Occipital lobe (tissue), 2 donors: Measurements from ENCODE around the gene HBE1. TPM values are rescaled to one million over a fixed set of nuclear protein-coding genes. Genes with fewer than 3 reads are reported as not detected.

Source experiments
- DNase-seq: peaks from one replicate; lab custom pipeline; 2025; lab: John Stamatoyannopoulos, UW
- total RNA-seq: library from RNA; depleted of rRNA; stranded (reverse); fragments of >200 nt; gene quantifications from one replicate; pipeline ENCODE4 v1.2.3, GENCODE V29; 2014

The HBE1 gene
- total RNA-seq, 1 donor from 2014 or later, result 3.6 TPM

DNA sequence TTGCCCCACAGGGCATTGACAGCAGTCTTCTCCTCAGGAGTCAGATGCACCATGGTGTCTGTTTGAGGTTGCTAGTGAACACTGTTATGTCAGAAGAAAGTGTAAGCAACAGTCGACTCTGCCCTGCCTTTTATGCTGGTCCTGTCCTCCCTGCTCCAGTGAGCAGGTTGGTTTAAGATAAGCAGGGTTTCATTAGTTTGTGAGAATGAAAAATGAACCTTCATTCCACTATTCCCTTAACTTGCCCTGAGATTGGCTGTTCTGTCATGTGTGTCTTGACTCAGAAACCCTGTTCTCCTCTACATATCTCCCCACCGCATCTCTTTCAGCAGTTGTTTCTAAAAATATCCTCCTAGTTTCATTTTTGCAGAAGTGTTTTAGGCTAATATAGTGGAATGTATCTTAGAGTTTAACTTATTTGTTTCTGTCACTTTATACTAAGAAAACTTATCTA, 35.3 kb downstream of the HBE1 start, which contains the start of gene HBD:
Gene HBD, minus strand, starts transcription at position 103 of the 454 bp plus-strand sequence. Its CDS starts 50 bp downstream, at position 53.
- no peak for DNase-seq

- DNase-seq, result no peak
Observed at GRCh38 chr11:5233307-5233706, 36.4 kb downstream of the HBE1 start.

- DNase-seq, result no peak
Observed at GRCh38 chr11:5232821-5233220, 36.9 kb downstream of the HBE1 start.

- no peak for DNase-seq
Observed at GRCh38 chr11:5232176-5232575, 37.6 kb downstream of the HBE1 start.

DNA sequence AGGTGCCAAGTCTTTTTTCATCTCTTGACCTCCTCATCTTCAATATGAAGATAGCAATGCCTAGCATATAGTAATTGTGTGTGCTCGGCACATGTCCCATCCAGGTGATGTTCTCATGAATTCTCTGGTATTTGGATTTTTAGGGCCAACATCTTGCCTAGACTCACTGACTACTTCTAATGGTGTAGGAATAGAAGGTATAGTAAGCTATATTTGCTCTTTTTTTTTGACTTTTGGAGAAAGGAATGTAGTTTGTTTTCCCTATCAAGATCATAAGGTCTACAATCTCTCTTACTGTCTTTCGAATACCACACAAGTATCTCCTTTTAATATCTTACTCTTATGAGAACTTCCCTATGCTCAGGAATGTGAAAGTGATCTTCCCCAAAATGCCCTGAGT, 38.6 kb downstream of the HBE1 start:
- DNase-seq, result no peak

GRCh38 chr11:5230266-5230665, 39.5 kb downstream of the HBE1 start:
- no peak for DNase-seq

DNA sequence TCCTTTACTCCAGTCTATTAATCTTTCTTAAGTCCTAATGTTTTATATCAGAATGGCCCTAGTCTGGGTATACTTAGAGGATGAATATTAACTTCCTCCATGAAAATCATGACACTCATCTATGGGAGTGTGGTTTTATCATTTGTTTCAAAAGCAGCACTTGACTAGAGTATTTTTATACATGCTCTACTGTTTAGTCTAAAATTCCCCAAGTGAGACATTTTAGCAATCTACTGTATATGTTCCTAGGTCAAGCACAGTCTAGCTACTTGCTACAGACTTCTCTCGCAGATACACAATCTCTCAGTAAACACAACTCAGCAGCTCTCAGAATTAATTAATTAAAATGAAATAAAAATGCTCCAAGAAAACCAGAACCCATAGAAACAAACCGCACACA, 39.9 kb downstream of the HBE1 start:
- DNase-seq, result no peak

DNA sequence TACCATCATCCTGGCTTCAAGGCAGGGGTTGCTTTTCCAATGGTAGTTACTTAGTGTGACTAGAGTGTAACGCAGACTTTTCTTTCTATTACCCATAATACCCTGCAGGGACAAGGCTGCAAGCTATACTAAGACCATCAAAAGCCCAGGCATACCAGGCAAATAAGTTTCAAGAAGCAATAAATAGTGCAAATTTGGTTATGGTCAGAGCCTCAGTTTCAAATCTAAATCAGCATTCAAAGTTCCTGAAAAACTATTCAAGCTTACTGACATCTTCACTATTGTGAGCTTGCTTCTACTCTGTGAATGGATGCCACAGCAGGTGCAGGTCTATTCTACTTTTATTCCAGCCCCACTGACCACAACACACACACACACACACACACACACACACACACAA, 40.4 kb downstream of the HBE1 start:
- DNase-seq, result no peak

GRCh38 chr11:5228124-5228523, 41.6 kb downstream of the HBE1 start:
- DNase-seq, result no peak

DNA sequence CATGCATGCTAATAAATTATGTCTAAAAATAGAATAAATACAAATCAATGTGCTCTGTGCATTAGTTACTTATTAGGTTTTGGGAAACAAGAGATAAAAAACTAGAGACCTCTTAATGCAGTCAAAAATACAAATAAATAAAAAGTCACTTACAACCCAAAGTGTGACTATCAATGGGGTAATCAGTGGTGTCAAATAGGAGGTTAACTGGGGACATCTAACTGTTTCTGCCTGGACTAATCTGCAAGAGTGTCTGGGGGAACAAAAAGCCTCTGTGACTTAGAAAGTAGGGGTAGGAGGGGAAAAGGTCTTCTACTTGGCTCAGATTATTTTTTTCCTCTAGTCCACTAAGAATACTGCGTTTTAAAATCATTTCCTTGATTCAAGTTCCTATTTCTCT, 42.1 kb downstream of the HBE1 start:
- DNase-seq, result no peak

GRCh38 chr11:5226732-5227310, 42.9 kb downstream of the HBE1 start, which contains the start of gene HBB:
Gene HBB, minus strand, starts transcription at chr11:5227071. Its CDS starts 50 bp downstream, at chr11:5227021.
- no peak for DNase-seq

DNA sequence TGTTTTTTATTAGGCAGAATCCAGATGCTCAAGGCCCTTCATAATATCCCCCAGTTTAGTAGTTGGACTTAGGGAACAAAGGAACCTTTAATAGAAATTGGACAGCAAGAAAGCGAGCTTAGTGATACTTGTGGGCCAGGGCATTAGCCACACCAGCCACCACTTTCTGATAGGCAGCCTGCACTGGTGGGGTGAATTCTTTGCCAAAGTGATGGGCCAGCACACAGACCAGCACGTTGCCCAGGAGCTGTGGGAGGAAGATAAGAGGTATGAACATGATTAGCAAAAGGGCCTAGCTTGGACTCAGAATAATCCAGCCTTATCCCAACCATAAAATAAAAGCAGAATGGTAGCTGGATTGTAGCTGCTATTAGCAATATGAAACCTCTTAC, 44.3 kb downstream of the HBE1 start:
- DNase-seq, result no peak

GRCh38 chr11:5224538-5225479, 44.9 kb downstream of the HBE1 start:
- no peak for DNase-seq

GRCh38 chr11:5223686-5224085, 46.1 kb downstream of the HBE1 start:
- DNase-seq, result no peak

DNA sequence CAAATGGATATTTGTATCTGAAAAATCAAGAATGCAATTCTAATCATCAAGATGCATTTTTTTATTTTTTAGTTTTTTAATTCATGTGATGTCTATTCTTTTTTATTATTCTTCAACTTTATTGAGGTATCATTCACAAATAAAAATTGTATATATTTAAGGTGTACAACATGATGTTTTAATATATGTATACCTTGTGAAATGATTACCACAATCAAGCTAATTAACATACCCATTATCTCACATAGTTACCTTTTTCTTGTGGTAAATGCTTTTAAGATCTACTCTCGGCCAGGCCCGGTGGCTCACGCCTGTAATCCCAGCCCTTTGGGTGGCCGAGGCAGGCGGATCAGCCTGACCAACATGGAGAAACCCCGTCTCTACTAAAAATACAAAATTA, 46.6 kb downstream of the HBE1 start:
- DNase-seq, result no peak

Other genes with a start within 250 kb of the HBE1 start
- not detected for gene OR52J3, start 223.4 kb downstream of the HBE1 start, total RNA-seq
- gene OR52E2, start 210.3 kb downstream of the HBE1 start, total RNA-seq, result not detected
- gene OR52E1, start 200.4 kb downstream of the HBE1 start, total RNA-seq, result not detected
- not detected for gene OR52A5, start 131.6 kb downstream of the HBE1 start, total RNA-seq
- gene OR52A1, start 115.2 kb downstream of the HBE1 start, total RNA-seq, result not detected
- gene OR51V1, start 69.3 kb downstream of the HBE1 start, total RNA-seq, result not detected
- 441 TPM for gene HBB, start 42.9 kb downstream of the HBE1 start, total RNA-seq
- gene HBD, start 35.5 kb downstream of the HBE1 start, total RNA-seq, result not detected
- gene HBG1, start 20.1 kb downstream of the HBE1 start, total RNA-seq, result 28.5 TPM
- 1,921 TPM for gene HBG2, start 15.2 kb downstream of the HBE1 start, total RNA-seq
- gene OR51B4, start 32.0 kb upstream of the HBE1 start, total RNA-seq, result 0.31 TPM
- 0.78 TPM for gene OR51B2, start 54.4 kb upstream of the HBE1 start, total RNA-seq
- gene OR51B5, start 73.6 kb upstream of the HBE1 start, total RNA-seq, result 0.47 TPM
- gene OR51B6, start 81.6 kb upstream of the HBE1 start, total RNA-seq, result not detected
- not detected for gene OR51M1, start 113.9 kb upstream of the HBE1 start, total RNA-seq
- gene OR51Q1, start 152.2 kb upstream of the HBE1 start, total RNA-seq, result not detected
- gene OR51I1, start 171.6 kb upstream of the HBE1 start, total RNA-seq, result not detected
- not detected for gene OR51I2, start 179.4 kb upstream of the HBE1 start, total RNA-seq
- not detected for gene OR52D1, start 218.7 kb upstream of the HBE1 start, total RNA-seq
- not detected for gene UBQLN3, start 240.0 kb upstream of the HBE1 start, total RNA-seq
- gene UBQLNL, start 246.8 kb upstream of the HBE1 start, total RNA-seq, result not detected